Measurements from ENCODE around the gene TAGLN2.
A peak's percentile ranks its signal among the peaks of the same experiment; 100 is the strongest.

Gene TAGLN2

DNA sequence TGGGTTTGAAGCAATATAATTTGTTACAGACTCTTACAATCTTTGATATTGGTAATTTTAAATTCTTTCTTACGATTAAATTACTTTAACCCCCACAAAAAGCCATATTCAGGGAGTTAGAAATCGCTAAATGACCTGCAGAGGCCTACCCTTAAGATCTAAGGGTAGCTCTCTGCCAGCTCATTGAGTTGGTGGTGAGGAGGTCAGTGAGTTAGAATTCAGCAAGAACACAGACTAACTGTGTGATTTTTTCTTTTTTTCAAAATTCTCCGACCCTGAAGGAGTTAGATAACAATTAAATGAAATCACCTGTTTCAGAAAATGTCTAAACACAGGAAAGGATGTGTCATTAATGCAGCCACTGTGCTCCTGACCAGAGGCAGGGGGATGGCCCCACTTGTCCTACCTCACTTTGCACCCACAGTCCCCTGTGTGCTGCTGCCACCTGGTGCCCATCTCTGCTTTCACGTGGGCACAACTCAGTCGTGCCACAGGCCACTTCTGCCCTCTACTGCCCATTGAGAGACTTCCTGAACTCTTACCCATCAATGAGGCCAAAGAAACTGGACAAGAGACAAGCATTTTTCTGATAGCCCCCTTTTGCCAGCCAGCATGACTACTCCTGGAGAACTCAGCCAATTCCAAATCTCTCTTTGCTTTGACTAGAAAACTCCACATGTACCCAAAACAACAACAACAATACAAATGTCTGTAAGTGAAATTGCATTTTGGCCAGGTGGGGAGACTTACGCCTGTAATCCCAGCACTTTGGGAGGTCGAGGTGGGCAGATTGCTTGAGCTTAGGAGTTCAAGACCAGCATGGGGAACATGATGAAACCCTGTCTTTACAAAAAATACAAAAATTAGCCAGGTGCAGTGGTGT lies 33.8 kb downstream of the TAGLN2 start:
- Histone ChIP-seq H2BK12ac (ENCODE audit: low read length in 2 of 2) (no peak overlapping the region), H2BK5ac (ENCODE audit: low read depth, low read length, poor library complexity, severe bottlenecking) (no peak overlapping the region), H3K4me2 (ENCODE audit: low read length, poor library complexity, severe bottlenecking) (no peak overlapping the region), H3K4ac (ENCODE audit: low read depth in 1 of 2, low read length in 2 of 2) (no peak overlapping the region), H3K4me1 (ENCODE audit: control insufficient read depth, insufficient read depth, low read depth, low read length) (peaks cover 4% of the 10 kb centered on the region), H3K9ac (ENCODE audit: low read length) (peak overlapping the region; percentile 43), H3K79me1 (replicated peaks; ENCODE audit: low read length, poor library complexity, severe bottlenecking) (no peaks in the 10 kb centered on the region), H2AK5ac (ENCODE audit: low read length, severe bottlenecking) (no peak overlapping the region), H3K36me3 (ENCODE audit: control insufficient read depth in 1 of 2, insufficient read depth in 2 of 2, low read depth in 1 of 2, low read length in 2 of 2) (no peaks in the 10 kb centered on the region), H3K23ac (ENCODE audit: low read length in 2 of 2) (no peak overlapping the region), H3K18ac (ENCODE audit: low read depth in 1 of 2, low read length in 2 of 2) (no peak overlapping the region), H3K27ac (ENCODE audit: low read length, poor library complexity, severe bottlenecking) (no peak overlapping the region), H3K9me3 (ENCODE audit: control insufficient read depth, low read length) (no peaks in the 10 kb centered on the region), H4K91ac (ENCODE audit: low read length) (no peak overlapping the region), H2AFZ (ENCODE audit: low read depth, low read length) (no peak overlapping the region), H3K27me3 (ENCODE audit: control insufficient read depth in 1 of 2, insufficient read depth in 1 of 2, low read length in 2 of 2) (no peaks in the 10 kb centered on the region), H2BK120ac (ENCODE audit: low read depth, low read length) (no peak overlapping the region), H3K4me3 (ENCODE audit: insufficient read depth in 1 of 2, low read depth in 1 of 2, low read length in 2 of 2) (no peak overlapping the region), H2BK15ac (ENCODE audit: low read depth, poor library complexity, severe bottlenecking) (no peak overlapping the region), H3K14ac (ENCODE audit: low read length in 2 of 2) (no peak overlapping the region), H4K8ac (ENCODE audit: low read length) (no peak overlapping the region)
- peak; percentile 90 for DNase-seq
- WGBS: 48% methylated on average over 7 of the region's 7 CpGs

DNA sequence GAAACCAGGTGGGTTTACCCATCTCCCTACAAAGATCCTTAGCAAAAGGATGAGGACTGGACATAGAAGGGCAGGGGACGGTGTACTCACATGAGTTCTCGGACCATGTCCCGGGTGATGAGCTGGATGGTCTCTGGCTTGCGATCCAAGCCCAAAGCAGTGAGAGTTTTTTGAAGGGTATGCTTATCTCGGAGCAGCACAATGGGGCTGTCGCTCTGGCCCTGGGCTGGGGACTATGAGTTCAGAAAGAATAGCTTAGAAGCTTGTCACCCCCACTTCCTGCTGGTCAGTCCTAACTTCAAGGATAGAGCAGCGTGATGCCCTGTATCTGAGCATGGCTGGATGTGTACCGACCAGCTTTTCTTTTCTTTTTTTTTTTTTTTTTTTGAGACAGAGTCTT lies 34.9 kb downstream of the TAGLN2 start:
- no peak overlapping the region for H3K14ac ChIP-seq (ENCODE audit: low read length in 2 of 2)
- peak overlapping the region in 1 of 2 experiments; percentile 92 for H3K4ac ChIP-seq (ENCODE audit: low read depth in 1 of 2, low read length in 2 of 2)
- peak overlapping the region; percentile 68 to 89 for H3K18ac ChIP-seq (ENCODE audit: low read depth in 1 of 2, low read length in 2 of 2)
- peak overlapping the region; percentile 77 for H2BK120ac ChIP-seq (ENCODE audit: low read depth, low read length)
- H3K9me3 ChIP-seq (ENCODE audit: control insufficient read depth, low read length): no peaks in the 10 kb centered on the region
- H3K4me1 ChIP-seq (ENCODE audit: control insufficient read depth, insufficient read depth, low read depth, low read length): peaks cover 4% of the 10 kb centered on the region
- peak overlapping the region; percentile 54 to 87 for H2BK12ac ChIP-seq (ENCODE audit: low read length in 2 of 2)
- no peak overlapping the region for H3K23ac ChIP-seq (ENCODE audit: low read length in 2 of 2)
- peak overlapping the region; percentile 72 for H2AK5ac ChIP-seq (ENCODE audit: low read length, severe bottlenecking)
- peak overlapping the region; percentile 64 for H3K9ac ChIP-seq (ENCODE audit: low read length)
- no peak for DNase-seq
- H4K91ac ChIP-seq (ENCODE audit: low read length): peak overlapping the region; percentile 76
- no peak overlapping the region for H2AFZ ChIP-seq (ENCODE audit: low read depth, low read length)
- WGBS: 82% methylated on average over 8 of the region's 8 CpGs
- H3K4me3 ChIP-seq (ENCODE audit: insufficient read depth in 1 of 2, low read depth in 1 of 2, low read length in 2 of 2): peak overlapping the region in 1 of 2 experiments; percentile 44
- H3K36me3 ChIP-seq (ENCODE audit: control insufficient read depth in 1 of 2, insufficient read depth in 2 of 2, low read depth in 1 of 2, low read length in 2 of 2): no peaks in the 10 kb centered on the region
- H3K27me3 ChIP-seq (ENCODE audit: control insufficient read depth in 1 of 2, insufficient read depth in 1 of 2, low read length in 2 of 2): no peaks in the 10 kb centered on the region
- no peak overlapping the region for H4K8ac ChIP-seq (ENCODE audit: low read length)
- peak overlapping the region; percentile 43 for H3K27ac ChIP-seq (ENCODE audit: low read length, poor library complexity, severe bottlenecking)
- no peak overlapping the region for H3K4me2 ChIP-seq (ENCODE audit: low read length, poor library complexity, severe bottlenecking)
- H2BK15ac ChIP-seq (ENCODE audit: low read depth, poor library complexity, severe bottlenecking): peak overlapping the region; percentile 33
- H2BK5ac ChIP-seq (ENCODE audit: low read depth, low read length, poor library complexity, severe bottlenecking): no peak overlapping the region
- no peaks in the 10 kb centered on the region for H3K79me1 ChIP-seq (replicated peaks; ENCODE audit: low read length, poor library complexity, severe bottlenecking)

- 16% methylated on average over 1 of the region's 2 CpGs for WGBS
These were observed 35.5 kb downstream of the TAGLN2 start for GRCh38 chr1:159889821-159890252.

GRCh38 chr1:159889202-159889601 lies 36.1 kb downstream of the TAGLN2 start:
- peak overlapping the region; percentile 86 for H2BK120ac ChIP-seq (ENCODE audit: low read depth, low read length)
- H3K4me2 ChIP-seq (ENCODE audit: low read length, poor library complexity, severe bottlenecking): no peak overlapping the region
- H2BK12ac ChIP-seq (ENCODE audit: low read length in 2 of 2): peak overlapping the region; percentile 55 to 96
- no peaks in the 10 kb centered on the region for H3K79me1 ChIP-seq (replicated peaks; ENCODE audit: low read length, poor library complexity, severe bottlenecking)
- no peak overlapping the region for H3K23ac ChIP-seq (ENCODE audit: low read length in 2 of 2)
- no peaks in the 10 kb centered on the region for H3K36me3 ChIP-seq (ENCODE audit: control insufficient read depth in 1 of 2, insufficient read depth in 2 of 2, low read depth in 1 of 2, low read length in 2 of 2)
- no peaks in the 10 kb centered on the region for H3K9me3 ChIP-seq (ENCODE audit: control insufficient read depth, low read length)
- H3K14ac ChIP-seq (ENCODE audit: low read length in 2 of 2): peak overlapping the region in 1 of 2 experiments; percentile 45
- no peak overlapping the region for H2BK5ac ChIP-seq (ENCODE audit: low read depth, low read length, poor library complexity, severe bottlenecking)
- H2AFZ ChIP-seq (ENCODE audit: low read depth, low read length): no peak overlapping the region
- H3K4ac ChIP-seq (ENCODE audit: low read depth in 1 of 2, low read length in 2 of 2): peak overlapping the region; percentile 69 to 98
- DNase-seq: no peak
- peak overlapping the region; percentile 43 for H3K27ac ChIP-seq (ENCODE audit: low read length, poor library complexity, severe bottlenecking)
- no peak overlapping the region for H3K4me3 ChIP-seq (ENCODE audit: insufficient read depth in 1 of 2, low read depth in 1 of 2, low read length in 2 of 2)
- H3K27me3 ChIP-seq (ENCODE audit: control insufficient read depth in 1 of 2, insufficient read depth in 1 of 2, low read length in 2 of 2): no peaks in the 10 kb centered on the region
- H2AK5ac ChIP-seq (ENCODE audit: low read length, severe bottlenecking): peak overlapping the region; percentile 92
- peak overlapping the region; percentile 86 to 90 for H3K18ac ChIP-seq (ENCODE audit: low read depth in 1 of 2, low read length in 2 of 2)
- peak overlapping the region; percentile 97 for H4K91ac ChIP-seq (ENCODE audit: low read length)
- whole genome bisulfite sequencing: 92% methylated on average over 2 of the region's 4 CpGs
- H3K9ac ChIP-seq (ENCODE audit: low read length): no peak overlapping the region
- H4K8ac ChIP-seq (ENCODE audit: low read length): peak overlapping the region; percentile 93
- H2BK15ac ChIP-seq (ENCODE audit: low read depth, poor library complexity, severe bottlenecking): peak overlapping the region; percentile 92
- H3K4me1 ChIP-seq (ENCODE audit: control insufficient read depth, insufficient read depth, low read depth, low read length): peaks cover 4% of the 10 kb centered on the region

More at GRCh38 chr1:159889821-159890252, 35.5 kb downstream of the TAGLN2 start:
- Histone ChIP-seq H3K9me3 (ENCODE audit: control insufficient read depth, low read length) (no peaks in the 10 kb centered on the region), H2BK15ac (ENCODE audit: low read depth, poor library complexity, severe bottlenecking) (peak overlapping the region; percentile 92), H3K18ac (ENCODE audit: low read depth in 1 of 2, low read length in 2 of 2) (peak overlapping the region; percentile 86 to 90), H2AK5ac (ENCODE audit: low read length, severe bottlenecking) (peak overlapping the region; percentile 92), H3K4me3 (ENCODE audit: insufficient read depth in 1 of 2, low read depth in 1 of 2, low read length in 2 of 2) (peak overlapping the region in 1 of 2 experiments; percentile 44), H3K27me3 (ENCODE audit: control insufficient read depth in 1 of 2, insufficient read depth in 1 of 2, low read length in 2 of 2) (no peaks in the 10 kb centered on the region), H2BK5ac (ENCODE audit: low read depth, low read length, poor library complexity, severe bottlenecking) (no peak overlapping the region), H3K4me2 (ENCODE audit: low read length, poor library complexity, severe bottlenecking) (no peak overlapping the region), H3K23ac (ENCODE audit: low read length in 2 of 2) (no peak overlapping the region), H4K8ac (ENCODE audit: low read length) (peak overlapping the region; percentile 93), H3K79me1 (replicated peaks; ENCODE audit: low read length, poor library complexity, severe bottlenecking) (no peaks in the 10 kb centered on the region), H3K4me1 (ENCODE audit: control insufficient read depth, insufficient read depth, low read depth, low read length) (peaks cover 4% of the 10 kb centered on the region), H3K27ac (ENCODE audit: low read length, poor library complexity, severe bottlenecking) (peak overlapping the region; percentile 43), H3K9ac (ENCODE audit: low read length) (peak overlapping the region; percentile 64), H2BK120ac (ENCODE audit: low read depth, low read length) (peak overlapping the region; percentile 86), H4K91ac (ENCODE audit: low read length) (peak overlapping the region; percentile 97), H2BK12ac (ENCODE audit: low read length in 2 of 2) (peak overlapping the region; percentile 55 to 96), H2AFZ (ENCODE audit: low read depth, low read length) (no peak overlapping the region), H3K14ac (ENCODE audit: low read length in 2 of 2) (peak overlapping the region in 1 of 2 experiments; percentile 45), H3K4ac (ENCODE audit: low read depth in 1 of 2, low read length in 2 of 2) (peak overlapping the region; percentile 69 to 98), H3K36me3 (ENCODE audit: control insufficient read depth in 1 of 2, insufficient read depth in 2 of 2, low read depth in 1 of 2, low read length in 2 of 2) (no peaks in the 10 kb centered on the region)
- DNase-seq: peak; percentile 94
